Mesodermal cell (in vitro differentiated cells): ENCODE results near the gene MAP3K7.
A peak's percentile ranks its signal among the peaks of the same experiment; 100 is the strongest.

Source experiments
- H3K27ac ChIP-seq: 2 replicates; pipeline ENCODE4 v1.7.0; 2013; ENCODE audit warnings: mild to moderate bottlenecking, low read depth, low read length, moderate library complexity; ENCODE audit not compliant: severe bottlenecking
- H3K36me3 ChIP-seq: 2 replicates; pipeline ENCODE4 v1.7.1; 2013; ENCODE audit warnings: mild to moderate bottlenecking, low read length, moderate library complexity; ENCODE audit not compliant: control insufficient read depth, insufficient read depth
- H3K4me1 ChIP-seq: one replicate; pipeline ENCODE4 v1.7.1; 2013; ENCODE audit warnings: mild to moderate bottlenecking, low read length; ENCODE audit not compliant: insufficient read depth, control insufficient read depth, poor library complexity, severe bottlenecking
- H3K4me3 ChIP-seq: 2 replicates; pipeline ENCODE4 v1.7.0; 2013; ENCODE audit warnings: low read length, control low read depth, mild to moderate bottlenecking; ENCODE audit not compliant: insufficient read depth, poor library complexity, severe bottlenecking; ENCODE audit errors: extremely low read depth
- H3K9me3 ChIP-seq: 2 replicates; pipeline ENCODE4 v1.7.1; 2013; ENCODE audit warnings: mild to moderate bottlenecking, low read length, moderate library complexity; ENCODE audit not compliant: control insufficient read depth
- WGBS, 2 experiments: methylation state at CpG; one replicate each; pipeline ENCODE4 v1.1.5; 2013; ENCODE audit warnings: missing lambda C conversion rate in 2 of 2; ENCODE audit not compliant: insufficient coverage in 2 of 2; 5-methylcytosine and 5-hydroxymethylcytosine counted together

Gene MAP3K7

GRCh38 chr6:90484385-90484784, 102.5 kb downstream of the MAP3K7 start:
- Histone ChIP-seq H3K36me3 (no peaks in the 10 kb centered on the region), H3K4me3 (no peak overlapping the region), H3K4me1 (peaks cover 3% of the 10 kb centered on the region), H3K27ac (no peak overlapping the region), H3K9me3 (peaks cover 9% of the 10 kb centered on the region)
- WGBS, 2 experiments, result 60% methylated on average over 1 of the region's 3 CpGs; no CpG with 5 or more reads in 1 of the 2 experiments

DNA sequence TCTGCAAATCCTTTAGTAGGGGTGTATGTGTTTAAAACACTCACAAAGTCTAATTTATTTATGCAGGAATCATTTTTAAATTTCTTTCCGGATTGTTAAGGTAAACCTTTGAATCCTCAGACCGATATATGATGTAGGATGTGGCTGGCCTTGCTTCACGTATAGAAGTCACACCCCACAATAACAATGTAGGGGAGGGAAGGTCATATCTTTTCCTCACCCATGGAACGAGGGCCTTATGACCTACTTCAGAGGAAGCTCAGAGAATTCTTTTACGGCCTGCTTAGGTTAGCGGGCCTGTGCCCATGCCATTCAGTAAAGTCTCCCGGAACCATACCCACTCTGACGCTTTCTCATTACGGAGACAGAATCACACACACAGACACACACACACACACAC, 102.9 kb downstream of the MAP3K7 start:
- WGBS, 2 experiments, result 90 to 100% methylated on average over 2 of the region's 9 CpGs
- Histone ChIP-seq H3K27ac (no peak overlapping the region), H3K4me1 (peaks cover 4% of the 10 kb centered on the region)

DNA sequence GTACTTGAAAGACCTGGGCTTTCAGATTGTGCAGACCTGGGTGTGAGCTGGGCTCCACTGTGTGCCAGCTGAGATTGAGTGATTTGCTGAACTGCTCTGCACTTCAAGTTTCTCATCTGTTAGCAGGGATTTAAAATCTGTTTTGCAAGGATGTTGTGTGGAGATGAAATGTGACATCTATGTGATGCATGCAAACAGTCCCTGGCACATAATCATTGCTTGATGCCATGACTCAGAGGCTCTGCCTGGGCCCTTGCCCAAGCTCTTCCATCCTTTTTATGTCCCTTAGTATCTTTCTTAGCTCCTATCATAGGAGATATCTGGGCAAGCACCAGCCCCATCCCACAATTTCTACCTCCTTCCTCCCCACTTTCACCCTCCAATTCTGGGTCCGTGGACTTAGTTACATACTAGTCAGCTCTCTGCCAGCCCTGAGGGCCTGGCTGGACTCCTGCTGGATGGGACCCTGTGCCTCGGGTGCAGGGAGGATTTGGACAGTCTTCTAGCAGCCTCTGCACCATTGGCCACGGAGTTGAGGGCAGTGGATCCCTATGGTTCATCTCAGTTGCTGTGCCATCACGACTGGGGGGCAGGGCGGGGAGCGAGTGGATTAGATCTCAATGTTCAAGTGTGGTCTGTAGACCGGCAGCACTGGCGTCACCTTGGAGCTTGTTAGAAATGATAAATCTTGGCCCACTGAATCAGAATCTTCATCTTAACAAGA, 103.6 kb downstream of the MAP3K7 start:
- 91 to 95% methylated on average over 6 to 8 of the region's 8 CpGs for WGBS, 2 experiments

More for the DNA sequence above, 102.9 kb downstream of the MAP3K7 start:
- no peaks in the 10 kb centered on the region for H3K36me3 ChIP-seq
- H3K9me3 ChIP-seq, result peaks cover 9% of the 10 kb centered on the region
- H3K4me3 ChIP-seq, result no peak overlapping the region

DNA sequence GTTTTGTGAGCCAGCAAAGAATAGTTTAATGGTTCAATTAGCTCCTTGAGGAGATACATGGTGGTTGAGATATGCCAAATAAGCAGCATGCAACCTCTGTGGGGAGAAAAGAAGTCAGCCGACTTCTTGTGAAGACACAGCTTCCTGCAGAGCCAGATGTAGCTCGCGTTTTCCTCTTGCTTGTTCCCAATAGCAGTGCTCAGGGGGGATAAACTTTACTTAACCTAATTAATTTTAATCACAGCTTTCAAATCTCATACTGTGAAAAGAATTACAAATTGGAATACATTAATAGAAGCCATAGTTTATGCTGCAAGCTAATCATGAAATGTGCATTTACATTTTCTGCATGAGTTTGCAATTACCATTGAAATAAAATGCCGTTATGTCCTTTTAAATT, 106.2 kb downstream of the MAP3K7 start:
- Histone ChIP-seq H3K4me3 (no peak overlapping the region), H3K27ac (no peak overlapping the region), H3K4me1 (peaks cover 10% of the 10 kb centered on the region), H3K36me3 (no peaks in the 10 kb centered on the region), H3K9me3 (no peaks in the 10 kb centered on the region)
- WGBS, 2 experiments, result 80 to 100% methylated on average over 1 of the region's 4 CpGs

More for the DNA sequence above, 103.6 kb downstream of the MAP3K7 start:
- Histone ChIP-seq H3K4me1 (peaks cover 10% of the 10 kb centered on the region), H3K4me3 (no peak overlapping the region), H3K9me3 (peaks cover 9% of the 10 kb centered on the region), H3K36me3 (no peaks in the 10 kb centered on the region), H3K27ac (no peak overlapping the region)

- Histone ChIP-seq H3K4me3 (no peak overlapping the region), H3K9me3 (no peaks in the 10 kb centered on the region), H3K36me3 (no peaks in the 10 kb centered on the region), H3K27ac (no peak overlapping the region), H3K4me1 (peaks cover 10% of the 10 kb centered on the region)
- WGBS, 2 experiments, result 80% methylated on average over 1 of the region's 1 CpG; no CpG with 5 or more reads in 1 of the 2 experiments
These were observed 107.3 kb downstream of the MAP3K7 start for GRCh38 chr6:90479603-90479926.

GRCh38 chr6:90478789-90479602, 107.9 kb downstream of the MAP3K7 start:
- Histone ChIP-seq H3K36me3 (no peaks in the 10 kb centered on the region), H3K4me1 (peaks cover 10% of the 10 kb centered on the region), H3K27ac (peak overlapping the region; percentile 36), H3K4me3 (no peak overlapping the region), H3K9me3 (no peaks in the 10 kb centered on the region)
- WGBS, 2 experiments, result 56 to 65% methylated on average over 6 to 7 of the region's 15 CpGs

- peaks cover 10% of the 10 kb centered on the region for H3K4me1 ChIP-seq
- no peaks in the 10 kb centered on the region for H3K36me3 ChIP-seq
- WGBS, 2 experiments, result 72 to 90% methylated on average over 4 of the region's 4 CpGs
- no peaks in the 10 kb centered on the region for H3K9me3 ChIP-seq
- no peak overlapping the region for H3K4me3 ChIP-seq
- H3K27ac ChIP-seq, result no peak overlapping the region
These were observed 108.6 kb downstream of the MAP3K7 start for GRCh38 chr6:90478278-90478677.

GRCh38 chr6:90477366-90477765, 109.5 kb downstream of the MAP3K7 start:
- no peaks in the 10 kb centered on the region for H3K9me3 ChIP-seq
- H3K4me1 ChIP-seq, result peaks cover 10% of the 10 kb centered on the region
- H3K27ac ChIP-seq, result no peak overlapping the region
- WGBS, 2 experiments, result 93 to 94% methylated on average over 3 of the region's 4 CpGs
- no peaks in the 10 kb centered on the region for H3K36me3 ChIP-seq
- H3K4me3 ChIP-seq, result no peak overlapping the region

DNA sequence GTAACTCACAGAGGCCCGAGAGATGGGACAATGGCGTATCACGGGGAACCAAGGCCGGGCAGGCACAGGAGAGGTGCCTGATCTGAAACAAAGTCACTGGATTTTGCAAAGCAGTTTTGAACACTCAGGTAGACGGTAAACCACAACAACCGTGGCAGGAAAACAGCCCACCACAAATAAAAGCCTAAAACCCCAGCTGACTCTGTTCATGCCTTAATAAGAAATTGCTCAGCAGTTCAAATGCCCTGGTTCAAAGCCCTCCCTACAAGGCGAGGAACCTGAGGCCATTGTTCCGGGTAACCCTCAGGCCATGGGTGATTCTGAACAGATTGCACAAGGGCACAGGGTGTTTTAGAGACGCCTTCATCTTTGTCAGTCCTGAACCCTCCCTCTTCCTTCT, 114.2 kb downstream of the MAP3K7 start:
- H3K9me3 ChIP-seq, result no peaks in the 10 kb centered on the region
- H3K4me3 ChIP-seq, result no peak overlapping the region
- peaks cover 2% of the 10 kb centered on the region for H3K4me1 ChIP-seq
- 94 to 97% methylated on average over 6 to 7 of the region's 9 CpGs for WGBS, 2 experiments
- no peaks in the 10 kb centered on the region for H3K36me3 ChIP-seq
- H3K27ac ChIP-seq, result no peak overlapping the region

DNA sequence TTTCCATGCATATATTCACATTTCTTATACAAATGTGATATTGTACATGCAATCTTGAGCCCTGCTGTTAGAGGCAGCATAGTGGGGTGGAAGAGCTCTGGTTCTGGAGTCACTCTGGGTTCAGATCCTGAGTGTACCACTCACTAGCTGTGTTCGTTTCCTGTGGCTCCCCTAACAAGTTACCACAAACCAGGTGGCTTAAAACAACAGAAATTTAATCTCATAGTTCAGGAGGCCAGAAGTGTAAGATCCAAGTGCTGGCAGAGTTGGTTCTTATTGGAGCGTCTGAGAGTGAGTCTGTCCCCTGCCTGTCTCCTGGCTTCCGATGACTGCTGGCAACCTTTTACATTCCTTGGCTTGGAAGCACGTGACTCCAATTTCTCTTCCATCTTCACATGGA, 115.6 kb downstream of the MAP3K7 start:
- H3K4me3 ChIP-seq, result no peak overlapping the region
- no peaks in the 10 kb centered on the region for H3K9me3 ChIP-seq
- peaks cover 12% of the 10 kb centered on the region for H3K4me1 ChIP-seq
- H3K27ac ChIP-seq, result no peak overlapping the region
- 78 to 85% methylated on average over 3 of the region's 4 CpGs for WGBS, 2 experiments
- no peaks in the 10 kb centered on the region for H3K36me3 ChIP-seq

DNA sequence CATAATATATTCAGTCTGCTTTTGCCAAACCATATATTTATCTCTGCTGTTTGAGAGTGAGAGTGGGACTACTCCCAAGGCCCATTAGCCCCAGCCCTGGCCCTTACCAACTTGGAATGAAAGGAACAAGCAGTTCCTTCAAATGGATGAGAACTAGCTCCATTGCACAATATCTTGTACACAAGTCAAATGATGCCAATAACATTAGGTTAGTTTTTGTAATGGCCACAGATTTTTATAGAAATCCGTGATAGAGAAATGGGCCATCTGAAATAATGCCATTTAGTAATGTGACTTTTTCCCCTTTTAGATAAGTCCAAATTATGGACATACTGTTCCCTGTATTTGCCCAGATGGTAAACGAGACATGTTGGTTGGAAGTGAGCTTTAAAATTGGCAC, 117.0 kb downstream of the MAP3K7 start:
- Histone ChIP-seq H3K36me3 (no peaks in the 10 kb centered on the region), H3K4me3 (no peak overlapping the region), H3K9me3 (no peaks in the 10 kb centered on the region), H3K4me1 (peaks cover 16% of the 10 kb centered on the region), H3K27ac (no peak overlapping the region)
- WGBS, 2 experiments, result 100% methylated on average over 1 of the region's 2 CpGs; no CpG with 5 or more reads in 1 of the 2 experiments
